GM18526 (cell line): Measurements from ENCODE around the gene PPCS.

Experiments
- POLR2A ChIP-seq: IDR thresholded peaks from 3 replicates; pipeline ENCODE4 v1.6.1; 2011; ENCODE audit not compliant: insufficient read length; ENCODE audit errors: extremely low read depth

The PPCS gene

DNA sequence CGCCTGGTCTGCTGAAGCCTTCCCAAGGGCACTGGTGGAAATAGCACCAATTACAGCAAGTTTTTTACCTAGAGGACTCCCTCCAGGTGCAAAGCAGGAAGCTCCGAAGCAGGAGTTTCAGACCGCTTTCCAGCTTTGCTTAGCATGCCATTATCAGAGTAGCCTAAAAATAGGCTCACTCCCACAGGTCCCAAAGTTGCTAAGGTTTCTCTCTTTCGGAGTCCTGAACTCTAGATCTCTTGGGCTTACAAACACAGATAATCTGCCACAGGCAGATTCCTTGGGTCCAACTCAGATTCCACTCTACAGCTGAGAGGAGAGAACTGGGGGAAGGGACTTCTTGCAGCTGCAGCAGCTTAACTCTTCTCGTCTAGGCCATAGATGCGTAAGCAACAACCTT is 23.0 kb upstream of the PPCS start:
- no peak for TF ChIP-seq POLR2A

- no peak for TF ChIP-seq POLR2A
Measured at GRCh38 chr1:42434340-42434739, 22.0 kb upstream of the PPCS start.

- no peak for TF ChIP-seq POLR2A
Measured at GRCh38 chr1:42439940-42440339, 16.4 kb upstream of the PPCS start.

- no peak for TF ChIP-seq POLR2A
Measured at GRCh38 chr1:42442662-42443061, 13.7 kb upstream of the PPCS start.

DNA sequence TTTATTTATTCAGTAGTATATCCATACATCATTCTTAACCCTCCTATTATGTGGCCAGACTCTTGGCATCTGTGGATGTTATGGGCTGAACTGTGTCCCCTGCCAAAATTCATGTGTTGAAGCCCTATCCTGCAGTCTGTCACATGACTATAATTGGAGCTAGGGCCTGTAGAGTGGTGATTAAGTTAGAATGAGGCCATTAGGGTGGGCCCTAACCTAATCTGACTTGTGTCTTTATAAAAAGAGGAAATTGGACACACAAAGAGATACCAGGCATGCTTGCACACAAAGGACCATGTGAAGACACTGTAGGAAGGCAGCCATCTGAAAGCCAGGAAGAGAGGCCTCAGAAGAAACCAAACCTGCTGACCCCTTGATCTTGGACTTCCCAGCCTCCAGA is 7.1 kb upstream of the PPCS start:
- TF ChIP-seq POLR2A, result no peak

GRCh38 chr1:42450061-42450460 is 6.3 kb upstream of the PPCS start:
- TF ChIP-seq POLR2A, result no peak

- no peak for TF ChIP-seq POLR2A
Measured at GRCh38 chr1:42453386-42453785, 3.0 kb upstream of the PPCS start.

DNA sequence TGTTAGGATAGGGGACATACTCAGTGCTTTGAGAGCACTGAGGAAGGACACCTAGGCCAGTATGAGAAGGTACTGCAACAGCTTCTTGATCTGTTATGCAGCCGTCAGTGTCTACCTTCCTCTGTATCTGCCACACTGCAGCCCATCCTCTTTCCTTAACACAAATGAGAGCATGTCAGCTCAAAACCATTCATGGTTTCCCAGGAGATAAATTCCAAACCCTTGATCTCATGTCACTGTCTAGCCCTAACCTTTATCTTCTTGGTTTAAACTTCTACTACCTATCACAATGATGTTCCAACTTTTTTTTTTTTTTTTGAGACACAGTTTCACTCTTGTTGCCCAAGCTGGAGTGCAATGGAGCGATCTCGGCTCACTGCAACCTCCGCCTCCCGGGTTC is 1.9 kb upstream of the PPCS start:
- TF ChIP-seq POLR2A, result no peak

DNA sequence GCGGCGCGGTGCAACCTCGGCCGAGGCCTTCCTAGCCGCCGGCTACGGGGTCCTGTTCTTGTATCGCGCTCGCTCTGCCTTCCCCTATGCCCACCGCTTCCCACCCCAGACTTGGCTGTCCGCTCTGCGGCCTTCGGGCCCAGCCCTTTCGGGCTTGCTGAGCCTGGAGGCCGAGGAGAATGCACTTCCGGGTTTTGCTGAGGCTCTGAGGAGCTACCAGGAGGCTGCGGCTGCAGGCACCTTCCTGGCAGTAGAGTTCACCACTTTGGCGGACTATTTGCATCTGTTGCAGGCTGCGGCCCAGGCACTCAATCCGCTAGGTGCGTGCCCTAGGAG is 379 bp downstream of the PPCS start:
- no peak for TF ChIP-seq POLR2A

DNA sequence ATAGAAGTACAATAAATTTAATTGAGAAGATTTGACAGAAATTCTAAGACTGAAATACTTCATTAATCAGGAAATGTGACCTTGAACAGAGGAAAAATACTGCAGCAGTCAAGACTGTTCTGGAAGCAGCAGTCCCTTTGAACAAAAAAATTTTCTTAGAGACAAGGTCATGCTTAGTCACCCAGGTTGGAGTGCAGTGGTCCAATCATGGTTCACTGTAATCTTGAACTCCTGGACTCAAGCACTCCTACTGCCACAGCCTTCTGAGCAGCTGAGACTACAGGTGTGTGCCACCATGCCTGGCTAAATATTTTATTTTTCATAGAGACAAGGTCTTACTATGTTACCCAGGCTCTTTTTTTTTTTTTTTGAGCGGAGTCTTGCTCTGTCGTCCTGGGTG is 4.9 kb downstream of the PPCS start:
- no peak for TF ChIP-seq POLR2A

DNA sequence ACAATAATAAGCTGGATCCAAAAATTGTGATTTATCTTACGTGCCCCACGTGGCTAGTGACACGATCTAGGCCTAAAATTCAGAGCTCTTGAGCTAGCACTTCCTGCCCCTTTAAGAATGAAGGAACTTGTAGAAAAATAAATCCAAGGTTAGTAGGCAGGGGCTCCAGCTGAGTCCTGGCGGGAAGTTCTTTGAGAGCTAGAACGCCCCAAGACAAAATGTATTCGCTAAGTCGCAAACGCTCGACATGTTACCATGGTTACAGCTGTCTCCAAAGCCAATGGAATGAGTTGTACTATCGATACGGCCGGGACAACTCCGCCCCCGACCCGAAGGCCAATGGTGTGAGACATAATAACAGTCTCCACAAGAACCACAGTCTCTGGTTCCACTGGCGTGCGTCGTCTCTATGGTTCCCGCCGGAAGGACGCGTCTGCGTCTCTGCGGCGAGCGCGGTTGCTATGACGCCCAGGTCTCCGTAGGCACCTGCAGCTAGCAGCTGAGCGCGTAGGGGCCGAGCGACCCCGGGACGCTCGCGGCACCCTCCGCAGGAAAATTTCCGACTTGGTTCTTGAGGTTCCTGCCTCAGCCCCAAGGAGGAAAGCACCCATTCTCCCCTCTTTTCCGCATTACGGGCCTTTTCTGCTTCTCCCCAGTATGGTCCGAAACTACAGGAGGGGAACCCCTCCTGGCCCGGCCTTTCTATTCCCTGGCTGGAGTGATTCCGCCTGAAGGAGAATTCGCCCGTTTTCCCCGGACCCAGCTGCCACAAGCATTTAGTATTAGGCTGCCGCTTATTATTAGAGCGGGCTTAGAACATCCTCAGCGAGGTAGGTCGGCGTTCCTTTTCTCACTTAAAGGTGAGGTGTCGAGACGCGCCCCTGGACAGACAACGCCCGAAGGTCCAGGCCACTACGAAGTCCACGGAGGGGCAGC is 6.8 kb downstream of the PPCS start, which contains the start of gene CCDC30:
Gene CCDC30 (plus strand): TSS at position 459 of the 936 bp plus-strand sequence. CDS start 17,266 bp downstream, outside the sequence.
- no peak for TF ChIP-seq POLR2A

DNA sequence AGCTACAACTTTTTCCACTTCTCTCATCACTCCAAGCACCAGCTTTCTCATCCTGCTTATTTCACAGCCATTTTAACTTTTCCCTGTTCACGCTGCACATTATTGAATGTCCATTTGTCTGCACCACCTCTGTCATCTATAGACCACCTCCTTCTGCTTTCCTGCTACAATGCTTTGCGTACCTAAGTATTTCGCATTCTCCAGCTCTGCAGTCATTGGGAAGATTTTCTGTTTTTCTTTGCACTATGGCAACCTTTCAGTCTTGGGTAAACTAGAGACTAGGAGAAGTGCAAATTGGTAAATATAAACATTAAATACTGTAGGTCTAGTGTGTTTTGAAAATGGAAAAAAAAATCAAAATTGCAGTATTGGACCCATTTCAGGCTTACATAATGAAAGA is 7.6 kb downstream of the PPCS start:
- TF ChIP-seq POLR2A, result no peak

- TF ChIP-seq POLR2A, result no peak
Measured at GRCh38 chr1:42466030-42466429, 9.7 kb downstream of the PPCS start.

DNA sequence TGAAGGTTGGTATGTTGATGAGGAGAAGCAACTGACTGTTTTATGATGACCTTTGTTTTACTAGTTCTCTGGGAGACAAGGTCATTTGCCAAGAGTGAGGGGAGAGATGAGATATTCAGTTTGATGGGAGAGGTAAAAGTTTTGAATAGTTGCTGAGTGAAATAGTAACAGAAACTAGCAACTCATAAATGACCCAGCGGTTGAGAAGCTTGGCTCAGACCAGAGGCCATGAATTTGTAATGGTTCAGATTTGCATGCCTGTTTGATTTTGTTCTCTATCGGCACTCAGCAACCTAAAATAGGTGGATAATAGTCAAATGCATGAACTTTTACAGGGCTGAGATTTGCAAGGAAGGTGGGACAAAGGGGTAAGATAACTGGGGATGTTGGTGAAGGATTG is 13.4 kb downstream of the PPCS start:
- TF ChIP-seq POLR2A, result no peak

DNA sequence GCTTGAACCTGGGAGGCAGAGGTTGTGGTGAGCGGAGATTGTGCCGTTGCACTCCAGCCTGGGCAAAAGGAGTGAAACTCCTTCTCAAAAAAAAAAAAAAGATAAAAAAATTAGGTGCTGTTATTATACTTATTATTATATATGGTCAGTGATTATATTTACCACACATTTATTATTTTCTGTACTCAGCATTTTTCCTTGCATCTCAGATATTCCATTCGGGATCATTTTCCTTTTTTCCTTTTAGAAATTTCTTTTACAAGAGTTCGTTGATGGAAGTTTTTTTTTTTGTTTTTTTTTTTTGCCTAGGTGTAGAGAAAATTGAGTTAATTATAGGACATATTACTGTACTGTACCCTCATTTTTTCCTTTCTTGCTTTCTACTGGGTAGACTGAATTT is 20.3 kb downstream of the PPCS start:
- no peak for TF ChIP-seq POLR2A

GRCh38 chr1:42477775-42478174 is 21.4 kb downstream of the PPCS start:
- no peak for TF ChIP-seq POLR2A

- TF ChIP-seq POLR2A, result no peak
Measured at GRCh38 chr1:42479621-42480020, 23.3 kb downstream of the PPCS start.
